ENCODE measurements around the gene CLEC4C. TPM values are rescaled to one million over a fixed set of nuclear protein-coding genes. Genes with fewer than 3 reads are reported as not detected.

CLEC4C gene
- total and polyA plus RNA-seq, 2 of the 4 experiments (the other 2 are of a cell fraction) = not detected

DNA sequence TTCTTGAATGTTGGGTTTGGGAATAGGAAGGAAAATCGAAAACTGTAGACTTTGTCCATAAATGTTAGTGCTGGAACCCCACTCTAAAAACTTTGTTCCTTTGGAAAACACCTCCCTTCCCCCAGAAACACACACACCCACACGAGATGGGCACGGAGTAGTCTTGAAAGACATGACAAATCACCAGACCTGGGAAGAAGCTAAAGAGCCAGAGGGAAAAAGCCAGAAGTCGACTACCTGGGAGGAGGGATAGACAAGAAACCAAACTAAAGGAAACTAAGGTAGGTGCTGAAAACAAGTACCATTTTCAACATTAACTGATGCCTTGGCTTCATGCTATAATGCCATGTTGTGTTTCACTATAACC is 41.1 kb upstream of the CLEC4C start:
- H4K91ac ChIP-seq (ENCODE audit: insufficient read depth, low read depth, low read length) = no peak overlapping the region
- in situ Hi-C loops (cut with MboI; ENCODE audit: low sequenced_read_pairs) (no loop called here), dilution Hi-C loops (cut with HindIII; ENCODE audit: low sequenced_read_pairs, unreplicated experiment) (no loop called here), intact Hi-C loops (cut with micrococcal nuclease) (no loop called here)
- H3K4me2 ChIP-seq (ENCODE audit: low read depth, low read length) = no peak overlapping the region
- no CpG with 5 or more reads among the region's 4 CpGs for WGBS, 2 experiments (ENCODE audit: extremely low coverage in 2 of 2, insufficient read length in 1 of 2)
- no peak overlapping the region for H2BK20ac ChIP-seq (ENCODE audit: low read depth, low read length)
- DNase-seq (no peak), ATAC-seq (ENCODE audit: low read depth) (no peak)
- H3K27me3 ChIP-seq (ENCODE audit: control insufficient read depth, insufficient read depth, low read length) = peaks cover 7% of the 10 kb centered on the region
- H4K8ac ChIP-seq (ENCODE audit: low read depth in 2 of 2, low read length in 2 of 2) = no peak overlapping the region
- no peak overlapping the region for H2BK5ac ChIP-seq (ENCODE audit: low read depth, low read length, poor library complexity, severe bottlenecking)
- ChIA-PET CTCF (interaction anchor here (0.6 kb wide), 1 partner anchor 423 kb away, joined by 5 read pairs; no protein-coding TSS in a partner anchor), POLR2A (ENCODE audit: unreplicated experiment) (no interaction called here)
- no peak overlapping the region for H3K14ac ChIP-seq (replicated peaks; ENCODE audit: low read depth, low read length)
- no peak overlapping the region for H3K56ac ChIP-seq (ENCODE audit: extremely low read depth, insufficient read depth, low read length)
- no peak overlapping the region for H3K27ac ChIP-seq (ENCODE audit: insufficient read depth, low read length)
- H2BK15ac ChIP-seq (ENCODE audit: low read depth, low read length) = no peak overlapping the region
- H4K5ac ChIP-seq (ENCODE audit: low read depth, low read length) = no peak overlapping the region
- no peak overlapping the region for H2AFZ ChIP-seq (replicated peaks; ENCODE audit: low read length, poor library complexity)
- H3K4ac ChIP-seq (ENCODE audit: low read depth, low read length) = no peak overlapping the region
- H3K9me1 ChIP-seq (ENCODE audit: insufficient read depth, low read length) = no peaks in the 10 kb centered on the region
- no peak overlapping the region for H3K18ac ChIP-seq (ENCODE audit: low read depth, low read length)
- H4K20me1 ChIP-seq (ENCODE audit: insufficient read depth, low read length) = no peaks in the 10 kb centered on the region
- TF ChIP-seq RCOR1 (IDR thresholded peaks at IDR 0.05; ENCODE audit: insufficient replicate concordance, low read length) (no peak), CEBPB (IDR thresholded peaks at IDR 0.05; ENCODE audit: low read depth, low read length) (no peak), MAFK (IDR thresholded peaks at IDR 0.05; ENCODE audit: low read depth, low read length) (no peak), BHLHE40 (IDR thresholded peaks at IDR 0.05; ENCODE audit: low read depth, low read length) (no peak), MXI1 (IDR thresholded peaks at IDR 0.05; ENCODE audit: borderline replicate concordance, low read depth, low read length) (no peak), CHD1 (IDR thresholded peaks at IDR 0.05; ENCODE audit: low read depth, low read length) (no peak), RFX5 (IDR thresholded peaks at IDR 0.05; ENCODE audit: low read depth, low read length) (no peak), FOS (IDR thresholded peaks at IDR 0.05; ENCODE audit: low read depth, low read length) (no peak), SMC3 (IDR thresholded peaks at IDR 0.05; ENCODE audit: low read depth, low read length) (no peak), RAD21 (IDR thresholded peaks at IDR 0.05; ENCODE audit: low read length) (no peak), POLR2A (IDR thresholded peaks at IDR 0.05; ENCODE audit: low read depth, low read length) (no peak), MAZ (IDR thresholded peaks at IDR 0.05; ENCODE audit: borderline replicate concordance, low read depth, low read length) (no peak)
- TF ChIP-seq, protein P1, sequence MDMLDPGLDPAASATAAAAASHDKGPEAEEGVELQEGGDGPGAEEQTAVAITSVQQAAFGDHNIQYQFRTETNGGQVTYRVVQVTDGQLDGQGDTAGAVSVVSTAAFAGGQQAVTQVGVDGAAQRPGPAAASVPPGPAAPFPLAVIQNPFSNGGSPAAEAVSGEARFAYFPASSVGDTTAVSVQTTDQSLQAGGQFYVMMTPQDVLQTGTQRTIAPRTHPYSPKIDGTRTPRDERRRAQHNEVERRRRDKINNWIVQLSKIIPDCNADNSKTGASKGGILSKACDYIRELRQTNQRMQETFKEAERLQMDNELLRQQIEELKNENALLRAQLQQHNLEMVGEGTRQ (IDR thresholded peaks at IDR 0.05; ENCODE audit: low read depth, low read length) = no peak
- TF ChIP-seq, protein P2, sequence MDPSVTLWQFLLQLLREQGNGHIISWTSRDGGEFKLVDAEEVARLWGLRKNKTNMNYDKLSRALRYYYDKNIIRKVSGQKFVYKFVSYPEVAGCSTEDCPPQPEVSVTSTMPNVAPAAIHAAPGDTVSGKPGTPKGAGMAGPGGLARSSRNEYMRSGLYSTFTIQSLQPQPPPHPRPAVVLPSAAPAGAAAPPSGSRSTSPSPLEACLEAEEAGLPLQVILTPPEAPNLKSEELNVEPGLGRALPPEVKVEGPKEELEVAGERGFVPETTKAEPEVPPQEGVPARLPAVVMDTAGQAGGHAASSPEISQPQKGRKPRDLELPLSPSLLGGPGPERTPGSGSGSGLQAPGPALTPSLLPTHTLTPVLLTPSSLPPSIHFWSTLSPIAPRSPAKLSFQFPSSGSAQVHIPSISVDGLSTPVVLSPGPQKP (IDR thresholded peaks at IDR 0.05; ENCODE audit: borderline replicate concordance, low read depth, low read length) = no peak
- TF ChIP-seq, protein P3, sequence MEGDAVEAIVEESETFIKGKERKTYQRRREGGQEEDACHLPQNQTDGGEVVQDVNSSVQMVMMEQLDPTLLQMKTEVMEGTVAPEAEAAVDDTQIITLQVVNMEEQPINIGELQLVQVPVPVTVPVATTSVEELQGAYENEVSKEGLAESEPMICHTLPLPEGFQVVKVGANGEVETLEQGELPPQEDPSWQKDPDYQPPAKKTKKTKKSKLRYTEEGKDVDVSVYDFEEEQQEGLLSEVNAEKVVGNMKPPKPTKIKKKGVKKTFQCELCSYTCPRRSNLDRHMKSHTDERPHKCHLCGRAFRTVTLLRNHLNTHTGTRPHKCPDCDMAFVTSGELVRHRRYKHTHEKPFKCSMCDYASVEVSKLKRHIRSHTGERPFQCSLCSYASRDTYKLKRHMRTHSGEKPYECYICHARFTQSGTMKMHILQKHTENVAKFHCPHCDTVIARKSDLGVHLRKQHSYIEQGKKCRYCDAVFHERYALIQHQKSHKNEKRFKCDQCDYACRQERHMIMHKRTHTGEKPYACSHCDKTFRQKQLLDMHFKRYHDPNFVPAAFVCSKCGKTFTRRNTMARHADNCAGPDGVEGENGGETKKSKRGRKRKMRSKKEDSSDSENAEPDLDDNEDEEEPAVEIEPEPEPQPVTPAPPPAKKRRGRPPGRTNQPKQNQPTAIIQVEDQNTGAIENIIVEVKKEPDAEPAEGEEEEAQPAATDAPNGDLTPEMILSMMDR (conservative IDR thresholded peaks at IDR 0.05; ENCODE audit: low read depth, low read length) = no peak
- H3K79me1 ChIP-seq (ENCODE audit: low read depth in 1 of 2, low read length in 2 of 2) = no peaks in the 10 kb centered on the region
- H3K9me3 ChIP-seq (ENCODE audit: control insufficient read depth, insufficient read depth, low read length) = no peaks in the 10 kb centered on the region
- no peak overlapping the region for H2BK120ac ChIP-seq (ENCODE audit: low read depth, low read length)
- no peak overlapping the region for H3K9ac ChIP-seq (ENCODE audit: low read depth, low read length)
- no peaks in the 10 kb centered on the region for H3K36me3 ChIP-seq (ENCODE audit: control insufficient read depth, insufficient read depth, low read length)
- H2AK9ac ChIP-seq (replicated peaks; ENCODE audit: low read depth, low read length, poor library complexity) = no peak overlapping the region
- H3K4me3 ChIP-seq (ENCODE audit: insufficient read depth, low read depth, low read length) = no peak overlapping the region
- BruUV-seq (replicated peaks) = no TSS peak
- H2AK5ac ChIP-seq (ENCODE audit: low read depth, low read length) = no peak overlapping the region
- H3K4me1 ChIP-seq (ENCODE audit: control insufficient read depth, insufficient read depth, low read length) = no peaks in the 10 kb centered on the region
- no peak overlapping the region for H3K23ac ChIP-seq (ENCODE audit: low read depth, low read length)

Data from IMR-90 (cell line).